Endothelial cell of umbilical vein (primary cell): ENCODE measurements around the gene PKN1. TPM values are rescaled to one million over a fixed set of nuclear protein-coding genes. Genes with fewer than 3 reads are reported as not detected.

Experiments
- BruUV-seq: library from RNA; stranded (reverse); fragments of 400-500 nt; replicated peaks from 2 replicates; lab custom pipeline; 2021; lab: Mats Ljungman, UMichigan
- CTCF ChIA-PET: fragments of 300-600, 350-600 bp; sonication (Branson Sonifier 250); formaldehyde crosslinking; loops from one replicate; lab custom pipeline; 2021; ENCODE audit warnings: antibody characterized with exemption, inconsistent platforms; lab: Charles Lee
- POLR2A ChIA-PET: fragments of 300-600, 350-600 bp; sonication (Branson Sonifier 250); formaldehyde crosslinking; loops from one replicate; lab custom pipeline; 2021; ENCODE audit warnings: antibody characterized with exemption, inconsistent platforms; lab: Charles Lee
- DNase-seq: peaks from one replicate; pipeline ENCODE4 v3.0.0-alpha.2; 2011; ENCODE audit warnings: low read depth, low spot score
- FAIRE-seq: peaks from 2 replicates; lab custom pipeline; 2011; peaks lifted over from hg19 to GRCh38; lab: Jason Lieb, UNC
- H2AFZ ChIP-seq: 2 replicates; pipeline ENCODE4 v1.6.0; 2012; ENCODE audit warnings: low read depth, low read length, control low read depth, inconsistent platforms
- H3K27ac ChIP-seq: 2 replicates; pipeline ENCODE4 v1.5.1; 2011; ENCODE audit warnings: low read depth, mild to moderate bottlenecking, control low read depth, low read length, moderate library complexity; ENCODE audit not compliant: insufficient read depth
- H3K27me3 ChIP-seq, 2 experiments: 2 replicates each; pipeline versions ENCODE4 v1.6.0 to v1.6.1; 2011; ENCODE audit warnings: low read length in 2 of 2, mixed read lengths in 1 of 2; ENCODE audit not compliant: control insufficient read depth in 2 of 2, insufficient read depth in 2 of 2
- H3K36me3 ChIP-seq, 2 experiments: 2 replicates in 1 of 2; 3 replicates in 1 of 2; pipeline ENCODE4 v1.5.1; 2011; ENCODE audit warnings: low read length in 2 of 2, mild to moderate bottlenecking in 1 of 2, moderate library complexity in 1 of 2; ENCODE audit not compliant: control insufficient read depth in 2 of 2, insufficient read depth in 2 of 2; ENCODE audit errors: extremely low read depth in 1 of 2
- H3K4me1 ChIP-seq: 3 replicates; pipeline ENCODE4 v1.5.1; 2011; ENCODE audit warnings: mild to moderate bottlenecking, low read length; ENCODE audit not compliant: control insufficient read depth, insufficient read depth; ENCODE audit errors: extremely low read depth
- H3K4me2 ChIP-seq: 2 replicates; pipeline ENCODE4 v1.6.1; 2011; ENCODE audit warnings: low read length, control low read depth, mixed read lengths; ENCODE audit not compliant: insufficient read depth
- H3K4me3 ChIP-seq, 3 experiments: fragments of 200-600 bp in 1 of 3; sonication (generic), shearing (Covaris generic) in 1 of 3; replicated peaks in 1 of 3; 2 replicates each; pipeline ENCODE4 v1.5.1; 2011 to 2016; ENCODE audit warnings: control low read depth in 3 of 3, low read length in 3 of 3, mild to moderate bottlenecking in 2 of 3, inconsistent platforms in 1 of 3, low read depth in 1 of 3, moderate library complexity in 1 of 3; ENCODE audit not compliant: insufficient read depth in 1 of 3
- H3K79me2 ChIP-seq: 2 replicates; pipeline ENCODE4 v1.6.0; 2012; ENCODE audit warnings: low read length, inconsistent platforms; ENCODE audit not compliant: control insufficient read depth, insufficient read depth
- H3K9ac ChIP-seq: replicated peaks from 2 replicates; pipeline ENCODE3; 2011; ENCODE audit warnings: low read length, control low read depth; ENCODE audit not compliant: insufficient read depth; ENCODE audit errors: extremely low read depth
- H3K9me1 ChIP-seq: replicated peaks from 3 replicates; pipeline ENCODE4 v1.6.0; 2011; ENCODE audit warnings: mild to moderate bottlenecking, low read length; ENCODE audit not compliant: control insufficient read depth, insufficient read depth; ENCODE audit errors: extremely low read depth
- H3K9me3 ChIP-seq: replicated peaks from 2 replicates; pipeline ENCODE4 v1.5.1; 2012; ENCODE audit warnings: low read length, inconsistent platforms; ENCODE audit not compliant: control insufficient read depth, insufficient read depth
- H4K20me1 ChIP-seq: replicated peaks from 2 replicates; pipeline ENCODE3; 2011; ENCODE audit warnings: mild to moderate bottlenecking, low read length; ENCODE audit not compliant: control insufficient read depth, insufficient read depth; ENCODE audit errors: extremely low read depth
- EZH2 ChIP-seq: IDR thresholded peaks from 2 replicates; pipeline ENCODE4 v1.6.1; 2012; ENCODE audit warnings: borderline replicate concordance, low read depth, mild to moderate bottlenecking, moderate library complexity, low read length, inconsistent platforms; ENCODE audit not compliant: severe bottlenecking
- FOS ChIP-seq: IDR thresholded peaks from 2 replicates; pipeline ENCODE4 v1.6.1; 2011; ENCODE audit warnings: mild to moderate bottlenecking, low read length, moderate library complexity, borderline replicate concordance; ENCODE audit not compliant: insufficient read depth
- GATA2 ChIP-seq: IDR thresholded peaks from 2 replicates; pipeline ENCODE4 v1.7.0; 2011; ENCODE audit warnings: low read depth, mild to moderate bottlenecking, moderate library complexity, mixed read lengths, low read length; ENCODE audit not compliant: insufficient read length, insufficient read depth
- JUN ChIP-seq: IDR thresholded peaks from 2 replicates; pipeline ENCODE4 v1.6.1; 2011; ENCODE audit warnings: borderline replicate concordance, low read depth; ENCODE audit not compliant: insufficient read length, insufficient read depth
- POLR2A ChIP-seq: IDR thresholded peaks from 2 replicates; pipeline ENCODE4 v1.6.1; 2012; ENCODE audit warnings: low read depth, mild to moderate bottlenecking, control low read depth, low read length
- POLR2AphosphoS5 ChIP-seq: IDR thresholded peaks from 2 replicates; pipeline ENCODE4 v1.6.1; 2012; ENCODE audit warnings: low read depth, mild to moderate bottlenecking, control low read depth, low read length, moderate library complexity; ENCODE audit not compliant: insufficient read depth
- dilution Hi-C: fragments of 300-500 bp; cut with MboI; formaldehyde crosslinking; loops from one replicate; pipeline ENCODE4 v1.15.0; 2019; ENCODE audit warnings: low sequenced_read_pairs; ENCODE audit not compliant: extremely low pct_ligation_motif_present
- intact Hi-C: fragments of 100-400 bp; cut with micrococcal nuclease; formaldehyde crosslinking; loops from one replicate; pipeline ENCODE4 v1.10.0; 2022
- polyA plus RNA-seq, 4 experiments: library from polyadenylated mRNA; depleted of rRNA in 3 of 4; stranded (reverse) in 3 of 4; unstranded in 1 of 4; fragments of >200 nt; gene quantifications; 2 replicates each; pipeline versions ENCODE4 v1.2.1 to v1.2.3, GENCODE V29; 2011 to 2012; ENCODE audit warnings: missing spikeins in 1 of 4
- total RNA-seq: library from RNA; stranded (reverse); gene quantifications from 2 replicates; pipeline ENCODE4 v1.2.3, GENCODE V29; 2021
- TF ChIP-seq, protein P1 (sequence below), 2 donors: IDR thresholded peaks; 1 replicate in 1 of 2; 2 replicates in 1 of 2; pipeline ENCODE4 v1.5.1; 2011; ENCODE audit warnings: low read length in 2 of 2, mild to moderate bottlenecking in 2 of 2, moderate library complexity in 2 of 2, control low read depth in 1 of 2, inconsistent platforms in 1 of 2, low read depth in 1 of 2; ENCODE audit not compliant: insufficient read depth in 1 of 2; ENCODE audit errors: extremely low read depth in 1 of 2
- TF ChIP-seq, protein P2 (sequence below): IDR thresholded peaks from 2 replicates; pipeline ENCODE4 v1.6.1; 2011; ENCODE audit not compliant: insufficient read depth, insufficient read length

The PKN1 gene
- total and polyA plus RNA-seq, 2 donors (not counting 3 experiments of a cell fraction or from before 2014, with no cell fraction given) = 148 to 302 TPM

DNA sequence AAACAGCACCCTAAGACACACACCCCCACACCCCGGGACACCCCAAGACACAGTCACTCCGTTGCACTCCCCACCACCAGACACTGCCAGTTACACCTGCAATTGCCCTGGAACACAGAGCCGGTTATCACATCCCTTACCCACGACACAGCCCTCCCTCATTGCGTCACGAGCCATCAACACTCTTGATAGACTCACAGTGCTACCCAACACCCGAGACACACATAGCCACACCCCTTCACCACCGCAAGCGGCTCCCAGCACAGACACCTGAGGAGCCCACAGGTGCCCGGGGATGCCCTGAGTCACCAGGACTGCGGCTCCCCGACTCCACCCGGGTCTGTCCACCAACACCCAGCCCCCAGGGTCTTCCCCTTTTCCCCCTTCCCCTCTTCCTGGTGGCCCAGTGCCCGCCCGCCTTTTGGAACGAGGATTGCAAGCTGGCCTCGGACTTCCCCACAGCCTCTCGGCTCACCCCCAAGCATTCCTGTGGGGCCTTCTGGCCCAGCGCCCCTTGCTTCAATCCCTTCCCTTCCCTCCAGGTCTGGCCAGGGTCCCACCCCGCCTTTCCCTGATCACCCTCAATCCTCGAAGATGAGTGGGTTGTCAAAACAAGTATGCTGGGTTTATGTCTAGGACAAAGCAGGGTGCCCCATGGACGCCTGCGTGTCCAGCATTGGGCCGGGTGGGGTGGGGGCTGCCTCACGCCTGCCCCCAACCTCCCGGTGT lies 43.7 kb downstream of the PKN1 start:
- H3K4me1 ChIP-seq = peaks cover 24% of the 10 kb centered on the region
- H3K36me3 ChIP-seq = peaks cover 3 to 15% of the 10 kb centered on the region in 2 experiments
- H3K9me3 ChIP-seq = no peaks in the 10 kb centered on the region
- H3K4me2 ChIP-seq = no peak overlapping the region
- H3K79me2 ChIP-seq = no peaks in the 10 kb centered on the region
- H4K20me1 ChIP-seq = no peaks in the 10 kb centered on the region
- dilution Hi-C loops (no loop called here), intact Hi-C loops (loop anchor here (5.0 kb wide), 1 partner anchor 340 kb away; the partner anchor contains the start of gene ASF1B)
- POLR2A ChIA-PET = no interaction called here
- no peaks in the 10 kb centered on the region for H3K27me3 ChIP-seq
- TF ChIP-seq JUN (no peak), POLR2A (peak; percentile 35)
- no peaks in the 10 kb centered on the region for H3K9me1 ChIP-seq
- no peak overlapping the region for H3K9ac ChIP-seq
- FAIRE-seq = no peak
- CTCF ChIA-PET = interaction anchor here (1.4 kb wide), 1 partner anchor 11 kb away, joined by 5 read pairs; no protein-coding TSS in a partner anchor
- BruUV-seq = no TSS peak
- no peak overlapping the region for H3K4me3 ChIP-seq
- DNase-seq = no peak
- H2AFZ ChIP-seq = no peak overlapping the region
- no peak overlapping the region for H3K27ac ChIP-seq

DNA sequence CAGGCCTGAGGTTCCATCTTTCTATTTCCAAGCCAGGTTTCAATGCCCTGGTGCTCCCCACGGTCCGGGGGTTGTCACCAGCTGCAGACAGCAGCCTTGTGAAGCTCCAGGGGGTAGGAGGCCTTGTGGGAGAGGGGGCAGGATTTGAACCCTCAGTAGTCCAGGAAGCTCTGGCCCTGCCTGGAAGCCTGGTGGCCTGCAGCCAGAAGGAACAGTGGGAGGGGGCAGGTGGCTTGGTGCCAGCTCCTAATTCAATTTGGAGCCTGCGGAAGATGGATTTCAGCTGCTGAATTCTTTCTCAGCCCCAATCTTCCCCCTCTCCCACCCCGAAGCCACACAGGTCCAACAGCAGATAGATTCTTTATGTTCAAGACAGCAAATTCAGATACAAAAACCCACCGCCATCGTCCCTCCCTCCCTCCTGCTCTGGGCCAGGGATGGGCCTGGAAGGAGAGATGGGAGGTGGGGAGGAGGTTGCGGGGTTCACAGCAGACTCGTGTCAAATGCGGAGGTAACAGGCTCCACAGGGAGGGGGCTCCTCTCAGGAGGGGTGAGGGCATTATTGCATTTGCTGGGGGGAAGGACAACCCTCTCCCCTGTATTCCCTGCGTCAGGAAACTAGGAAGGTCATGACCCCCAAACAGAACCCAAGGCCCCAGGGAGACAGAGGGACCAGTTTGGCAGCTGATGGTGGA lies 44.5 kb downstream of the PKN1 start:
- H2AFZ ChIP-seq = no peak overlapping the region
- no peak for DNase-seq
- H3K4me3 ChIP-seq = no peak overlapping the region
- H3K4me2 ChIP-seq = no peak overlapping the region
- H3K9me1 ChIP-seq = no peaks in the 10 kb centered on the region
- TSS peak; percentile 75 for BruUV-seq
- H4K20me1 ChIP-seq = no peaks in the 10 kb centered on the region
- intact Hi-C loops = loop anchor here (5.0 kb wide), 1 partner anchor 340 kb away; the partner anchor contains the start of gene ASF1B
- TF ChIP-seq, protein P1, sequence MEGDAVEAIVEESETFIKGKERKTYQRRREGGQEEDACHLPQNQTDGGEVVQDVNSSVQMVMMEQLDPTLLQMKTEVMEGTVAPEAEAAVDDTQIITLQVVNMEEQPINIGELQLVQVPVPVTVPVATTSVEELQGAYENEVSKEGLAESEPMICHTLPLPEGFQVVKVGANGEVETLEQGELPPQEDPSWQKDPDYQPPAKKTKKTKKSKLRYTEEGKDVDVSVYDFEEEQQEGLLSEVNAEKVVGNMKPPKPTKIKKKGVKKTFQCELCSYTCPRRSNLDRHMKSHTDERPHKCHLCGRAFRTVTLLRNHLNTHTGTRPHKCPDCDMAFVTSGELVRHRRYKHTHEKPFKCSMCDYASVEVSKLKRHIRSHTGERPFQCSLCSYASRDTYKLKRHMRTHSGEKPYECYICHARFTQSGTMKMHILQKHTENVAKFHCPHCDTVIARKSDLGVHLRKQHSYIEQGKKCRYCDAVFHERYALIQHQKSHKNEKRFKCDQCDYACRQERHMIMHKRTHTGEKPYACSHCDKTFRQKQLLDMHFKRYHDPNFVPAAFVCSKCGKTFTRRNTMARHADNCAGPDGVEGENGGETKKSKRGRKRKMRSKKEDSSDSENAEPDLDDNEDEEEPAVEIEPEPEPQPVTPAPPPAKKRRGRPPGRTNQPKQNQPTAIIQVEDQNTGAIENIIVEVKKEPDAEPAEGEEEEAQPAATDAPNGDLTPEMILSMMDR (IDR thresholded peaks at IDR 0.05; ENCODE audit: extremely low read depth in 1 of 2, insufficient read depth in 1 of 2, low read depth in 1 of 2, low read length in 2 of 2) = no peak
- TF ChIP-seq, protein P2, sequence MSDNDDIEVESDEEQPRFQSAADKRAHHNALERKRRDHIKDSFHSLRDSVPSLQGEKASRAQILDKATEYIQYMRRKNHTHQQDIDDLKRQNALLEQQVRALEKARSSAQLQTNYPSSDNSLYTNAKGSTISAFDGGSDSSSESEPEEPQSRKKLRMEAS = no peak
- no peak for TF ChIP-seq EZH2
- no peak for TF ChIP-seq GATA2
- TF ChIP-seq FOS = no peak
- no peak for TF ChIP-seq POLR2AphosphoS5
- H3K79me2 ChIP-seq = no peaks in the 10 kb centered on the region
- H3K27me3 ChIP-seq = no peaks in the 10 kb centered on the region
- ChIA-PET CTCF (interaction anchor here (1.2 to 4.1 kb wide), 3 partner anchors 10 to 46 kb away, joined by 5 to 12 read pairs (median 6); partner anchors contain the start of gene DNAJB1), POLR2A (no interaction called here)
- no peak overlapping the region for H3K27ac ChIP-seq
- H3K4me1 ChIP-seq = peaks cover 24% of the 10 kb centered on the region
- dilution Hi-C loops = no loop called here
- peaks cover 3 to 17% of the 10 kb centered on the region in 2 experiments for H3K36me3 ChIP-seq
- no peaks in the 10 kb centered on the region for H3K9me3 ChIP-seq
- H3K9ac ChIP-seq = no peak overlapping the region
- no peak for FAIRE-seq
